ENCODE measurements around the gene ROR2.
"Not testable (repeated sequence)": the region's sequence is repeated elsewhere in the genome, so short reads cannot be mapped to it uniquely, and the experiment has no call there.

ROR2 gene

GRCh38 chr9:91817106-91817492 is 132.9 kb downstream of the ROR2 start:
- no peak for DNase-seq (ENCODE audit: low read depth)

GRCh38 chr9:91816356-91816755 is 133.7 kb downstream of the ROR2 start:
- no peak for DNase-seq (ENCODE audit: low read depth)

GRCh38 chr9:91815896-91816295 is 134.1 kb downstream of the ROR2 start:
- DNase-seq (ENCODE audit: low read depth), result no peak

- DNase-seq (ENCODE audit: low read depth), result no peak
Measured at GRCh38 chr9:91814753-91815152, 135.3 kb downstream of the ROR2 start.

- DNase-seq (ENCODE audit: low read depth), result no peak
Measured at GRCh38 chr9:91814201-91814600, 135.8 kb downstream of the ROR2 start.

- no peak for DNase-seq (ENCODE audit: low read depth)
Measured at GRCh38 chr9:91813176-91813795, 136.7 kb downstream of the ROR2 start.

GRCh38 chr9:91812191-91812590 is 137.8 kb downstream of the ROR2 start:
- DNase-seq (ENCODE audit: low read depth), result no peak

- DNase-seq (ENCODE audit: low read depth), result no peak
Measured at GRCh38 chr9:91811024-91811909, 138.8 kb downstream of the ROR2 start.

- DNase-seq (ENCODE audit: low read depth), result no peak
Measured at GRCh38 chr9:91810286-91810905, 139.6 kb downstream of the ROR2 start.

- peak; percentile 16 for DNase-seq (ENCODE audit: low read depth)
Measured at GRCh38 chr9:91809581-91810285, 140.3 kb downstream of the ROR2 start.

GRCh38 chr9:91807643-91808246 is 142.3 kb downstream of the ROR2 start:
- DNase-seq (ENCODE audit: low read depth), result no peak

- no peak for DNase-seq (ENCODE audit: low read depth)
Measured at GRCh38 chr9:91805031-91805430, 145.0 kb downstream of the ROR2 start.

GRCh38 chr9:91803970-91804752 is 145.9 kb downstream of the ROR2 start:
- no peak for DNase-seq (ENCODE audit: low read depth)

GRCh38 chr9:91803151-91803940 is 146.7 kb downstream of the ROR2 start:
- DNase-seq (ENCODE audit: low read depth), result peak; percentile 41

GRCh38 chr9:91802391-91802790 is 147.6 kb downstream of the ROR2 start:
- no peak for DNase-seq (ENCODE audit: low read depth)

GRCh38 chr9:91800473-91801030 is 149.5 kb downstream of the ROR2 start:
- DNase-seq (ENCODE audit: low read depth), result no peak

GRCh38 chr9:91799113-91799744 is 150.8 kb downstream of the ROR2 start:
- no peak for DNase-seq (ENCODE audit: low read depth)

- DNase-seq (ENCODE audit: low read depth), result not testable (repeated sequence)
Measured at GRCh38 chr9:91798273-91799112, 151.5 kb downstream of the ROR2 start.

GRCh38 chr9:91797517-91797916 is 152.5 kb downstream of the ROR2 start:
- not testable (repeated sequence) for DNase-seq (ENCODE audit: low read depth)
